ENCODE measurements around the gene ZNF569. TPM values are rescaled to one million over a fixed set of nuclear protein-coding genes. Genes with fewer than 3 reads are reported as not detected.
A peak's percentile ranks its signal among the peaks of the same experiment; 100 is the strongest.

The ZNF569 gene
- total RNA-seq: 1 to 10 TPM; 1.0 to 2.9 (median 1.7) TPM
- polyA plus RNA-seq: 1 to 10 TPM; 1.5 to 2.2 TPM

- FAIRE-seq (peak; percentile 23), DNase-seq (peak; percentile 86 to 94 (median 90)), ATAC-seq (peak; percentile 86 to 93 (median 88))
- TF ChIP-seq CTCF (IDR thresholded peaks at IDR 0.05): no peak
- intact Hi-C loops (cut with DNase I): no loop called here
- no peaks in the 10 kb centered on the region for H3K27me3 ChIP-seq
- H3K9me3 ChIP-seq: no peaks in the 10 kb centered on the region
- H3K4me3 ChIP-seq: peak within 1 kb of the TSS; percentile 70 to 91 (median 78)
- H3K27ac ChIP-seq: peak within 1 kb of the TSS; percentile 56 to 85 (median 68)
- peaks cover 0 to 4% (median 0%) of the 10 kb centered on the region in 3 donors for H3K36me3 ChIP-seq
- WGBS, 2 donors: 0% methylated on average over 62 of the region's 62 CpGs
- peaks cover 0 to 11% (median 7%) of the 10 kb centered on the region in 3 donors for H3K4me1 ChIP-seq
Observed at GRCh38 chr19:37466798-37467607, at the start of gene ZNF569. Gene ZNF569, minus strand, starts transcription at chr19:37467444. Its CDS starts 22,523 bp downstream, at chr19:37444921.

GRCh38 chr19:37513397-37513796 is 46.2 kb upstream of the ZNF569 start:
- no peak for ATAC-seq

GRCh38 chr19:37511821-37512220 is 44.6 kb upstream of the ZNF569 start:
- FAIRE-seq (no peak), ATAC-seq (no peak), DNase-seq (no peak)
- Histone ChIP-seq H3K36me3 (peaks cover 0 to 7% (median 0%) of the 10 kb centered on the region in 3 donors), H3K27me3 (no peaks in the 10 kb centered on the region), H3K27ac (no peak overlapping the region), H3K4me3 (no peak overlapping the region), H3K4me1 (no peaks in the 10 kb centered on the region), H3K9me3 (no peaks in the 10 kb centered on the region)
- no peak for TF ChIP-seq CTCF (IDR thresholded peaks at IDR 0.05)
- intact Hi-C loops (cut with DNase I): no loop called here
- 94 to 97% methylated on average over 3 of the region's 3 CpGs for WGBS, 2 donors

More at GRCh38 chr19:37513397-37513796, 46.2 kb upstream of the ZNF569 start:
- no peaks in the 10 kb centered on the region for H3K9me3 ChIP-seq
- 61 to 66% methylated on average over 2 of the region's 2 CpGs for WGBS, 2 donors
- no peaks in the 10 kb centered on the region for H3K27me3 ChIP-seq
- no peak overlapping the region for H3K27ac ChIP-seq
- no peak for FAIRE-seq
- H3K4me3 ChIP-seq: no peak overlapping the region
- intact Hi-C loops (cut with DNase I): no loop called here
- H3K36me3 ChIP-seq: peaks cover 0 to 7% (median 0%) of the 10 kb centered on the region in 3 donors
- DNase-seq: no peak
- H3K4me1 ChIP-seq: no peaks in the 10 kb centered on the region
- TF ChIP-seq CTCF (IDR thresholded peaks at IDR 0.05): no peak

- no peak for DNase-seq
- H3K9me3 ChIP-seq: no peaks in the 10 kb centered on the region
- 86 to 95% methylated on average over 3 of the region's 3 CpGs for WGBS, 2 donors
- H3K4me1 ChIP-seq: no peaks in the 10 kb centered on the region
- ATAC-seq: no peak
- H3K4me3 ChIP-seq: no peak overlapping the region
- no peak for FAIRE-seq
- H3K27me3 ChIP-seq: no peaks in the 10 kb centered on the region
- H3K27ac ChIP-seq: no peak overlapping the region
- TF ChIP-seq CTCF (IDR thresholded peaks at IDR 0.05): no peak
- H3K36me3 ChIP-seq: peaks cover 0 to 7% (median 0%) of the 10 kb centered on the region in 3 donors
- intact Hi-C loops (cut with DNase I): no loop called here
Observed at GRCh38 chr19:37511186-37511585, 43.9 kb upstream of the ZNF569 start.

GRCh38 chr19:37507167-37507464 is 39.9 kb upstream of the ZNF569 start:
- Histone ChIP-seq H3K4me1 (peaks cover 0 to 4% (median 0%) of the 10 kb centered on the region in 3 donors), H3K36me3 (no peaks in the 10 kb centered on the region), H3K9me3 (no peaks in the 10 kb centered on the region), H3K27me3 (no peaks in the 10 kb centered on the region), H3K4me3 (peak overlapping the region; percentile 57 to 67 (median 62)), H3K27ac (peak overlapping the region; percentile 86 to 94 (median 88))
- FAIRE-seq (no peak), ATAC-seq (no peak), DNase-seq (no peak)
- intact Hi-C loops (cut with DNase I): no loop called here
- 0 to 1% methylated on average over 9 of the region's 9 CpGs for WGBS, 2 donors
- TF ChIP-seq CTCF (IDR thresholded peaks at IDR 0.05): no peak
